SK-N-SH (cell line): ENCODE results near the gene ACSL1. TPM values are rescaled to one million over a fixed set of nuclear protein-coding genes. Genes with fewer than 3 reads are reported as not detected.
"Not testable (repeated sequence)": the region's sequence is repeated elsewhere in the genome, so short reads cannot be mapped to it uniquely, and the experiment has no call there.

Experiments
- CTCF ChIA-PET: fragments of 300-600, 350-600 bp; formaldehyde crosslinking; extraction: SDS; loops from one replicate; lab custom pipeline; 2021; lab: Yijun Ruan, JAX
- POLR2A ChIA-PET: fragments of 350-600 bp; sonication (Branson Sonifier 250); formaldehyde crosslinking; extraction: SDS; loops from one replicate; lab custom pipeline; 2020; ENCODE audit warnings: antibody characterized with exemption, inconsistent platforms; lab: Yijun Ruan, JAX
- DNase-seq: peaks from one replicate; pipeline ENCODE4 v3.0.0; 2012
- H2AFZ ChIP-seq: fragments of 200-600 bp; sonication (generic); 2 replicates; pipeline ENCODE4 v1.8.1; 2016; ENCODE audit warnings: antibody characterized with exemption, mild to moderate bottlenecking, low read depth
- H3F3A ChIP-seq: fragments of 200-600 bp; sonication (generic); replicated peaks from 2 replicates; pipeline ENCODE3; 2016; ENCODE audit warnings: antibody characterized with exemption, mild to moderate bottlenecking; ENCODE audit not compliant: insufficient read depth
- H3K27ac ChIP-seq, 2 experiments: fragments of 200-500 bp in 1 of 2; fragments of 200-600 bp in 1 of 2; sonication (Bioruptor generic) in 1 of 2; sonication (generic), shearing (Covaris generic) in 1 of 2; 2 replicates each; pipeline versions ENCODE4 v1.5.1 to v1.6.1; 2014 to 2016; ENCODE audit warnings: low read depth in 2 of 2, inconsistent platforms in 1 of 2, low read length in 1 of 2, mild to moderate bottlenecking in 1 of 2, mixed read lengths in 1 of 2
- H3K27me3 ChIP-seq: fragments of 200-600 bp; sonication (generic), shearing (Covaris generic); 2 replicates; pipeline ENCODE4 v1.6.1; 2016; ENCODE audit warnings: mixed run types; ENCODE audit not compliant: insufficient read depth
- H3K36me3 ChIP-seq, 2 experiments: fragments of 200-500 bp in 1 of 2; fragments of 200-600 bp in 1 of 2; sonication (Bioruptor generic) in 1 of 2; sonication (generic) in 1 of 2; replicated peaks in 1 of 2; 2 replicates each; pipeline versions ENCODE3 to v1.5.1; 2014 to 2016; ENCODE audit warnings: low read length in 1 of 2, mild to moderate bottlenecking in 1 of 2; ENCODE audit not compliant: insufficient read depth in 2 of 2, control insufficient read depth in 1 of 2
- H3K4me1 ChIP-seq, 2 experiments: fragments of 200-500 bp in 1 of 2; fragments of 200-600 bp in 1 of 2; sonication (Bioruptor generic) in 1 of 2; sonication (generic), shearing (Covaris generic) in 1 of 2; 2 replicates each; pipeline versions ENCODE4 v1.5.1 to v1.6.1; 2014 to 2016; ENCODE audit warnings: low read depth in 1 of 2, low read length in 1 of 2, mixed run types in 1 of 2; ENCODE audit not compliant: insufficient read depth in 2 of 2, control insufficient read depth in 1 of 2
- H3K4me2 ChIP-seq: fragments of 200-600 bp; sonication (generic), shearing (Covaris generic); 2 replicates; pipeline ENCODE4 v1.6.1; 2017; ENCODE audit warnings: mixed run types
- H3K4me3 ChIP-seq, 2 experiments: fragments of 200-500 bp in 1 of 2; fragments of 200-600 bp in 1 of 2; sonication (Bioruptor generic) in 1 of 2; sonication (generic), shearing (Covaris generic) in 1 of 2; 2 replicates each; pipeline versions ENCODE4 v1.5.1 to v1.8.1; 2014 to 2016; ENCODE audit warnings: low read depth in 2 of 2, inconsistent platforms in 1 of 2, low read length in 1 of 2, mild to moderate bottlenecking in 1 of 2, mixed read lengths in 1 of 2, moderate library complexity in 1 of 2
- H3K79me2 ChIP-seq: fragments of 200-600 bp; sonication (generic); 2 replicates; pipeline ENCODE4 v1.8.1; 2017; ENCODE audit warnings: mild to moderate bottlenecking; ENCODE audit not compliant: insufficient read depth
- H3K9ac ChIP-seq: fragments of 200-600 bp; sonication (generic); 2 replicates; pipeline ENCODE4 v1.6.1; 2017; ENCODE audit warnings: mixed run types
- H3K9me2 ChIP-seq: fragments of 200-600 bp; sonication (generic); 2 replicates; pipeline ENCODE4 v1.6.1; 2017; ENCODE audit warnings: mixed run types
- H3K9me3 ChIP-seq: fragments of 200-600 bp; sonication (generic); 2 replicates; pipeline ENCODE4 v1.6.1; 2017; ENCODE audit warnings: mixed run types, mild to moderate bottlenecking, moderate library complexity
- H4K20me1 ChIP-seq: fragments of 200-600 bp; sonication (generic); 2 replicates; pipeline ENCODE4 v1.6.1; 2017; ENCODE audit warnings: mild to moderate bottlenecking, mixed run types; ENCODE audit not compliant: insufficient read depth
- ELF1 ChIP-seq: IDR thresholded peaks from 2 replicates; pipeline ENCODE4 v1.4.0; 2012
- EP300 ChIP-seq, 2 experiments: IDR thresholded peaks; 2 replicates each; pipeline versions ENCODE4 v1.4.0 to v1.6.1; 2012; ENCODE audit warnings: borderline replicate concordance in 1 of 2, low read depth in 1 of 2, low read length in 1 of 2
- EZH2phosphoT487 ChIP-seq: fragments of 200-600 bp; sonication (generic); IDR thresholded peaks from 2 replicates; pipeline ENCODE4 v1.6.1; 2017; ENCODE audit warnings: low read depth, mixed run types, mild to moderate bottlenecking, antibody characterized with exemption, moderate library complexity, borderline replicate concordance
- FOSL2 ChIP-seq: IDR thresholded peaks from 2 replicates; pipeline ENCODE4 v1.4.0; 2012; ENCODE audit warnings: low read depth, mild to moderate bottlenecking, moderate library complexity, borderline replicate concordance
- FOXJ3 ChIP-seq: sonication (generic); formaldehyde crosslinking; IDR thresholded peaks from 2 replicates; pipeline ENCODE4 v1.5.1; 2020; ENCODE audit warnings: mild to moderate bottlenecking, missing genetic modification reagents
- FOXM1 ChIP-seq: IDR thresholded peaks from 2 replicates; pipeline ENCODE4 v1.4.0; 2012; ENCODE audit warnings: low read depth, mild to moderate bottlenecking
- MAX ChIP-seq: IDR thresholded peaks from 2 replicates; pipeline ENCODE4 v1.4.0; 2012; ENCODE audit warnings: low read depth
- MEF2A ChIP-seq: IDR thresholded peaks from 2 replicates; pipeline ENCODE4 v1.4.0; 2012; ENCODE audit warnings: low read depth, borderline replicate concordance
- NFIC ChIP-seq: IDR thresholded peaks from 2 replicates; pipeline ENCODE4 v1.4.0; 2012; ENCODE audit warnings: borderline replicate concordance
- POLR2AphosphoS5 ChIP-seq: IDR thresholded peaks from 2 replicates; pipeline ENCODE4 v1.6.1; 2012; ENCODE audit warnings: low read depth, low read length
- RCOR1 ChIP-seq: fragments of 150-350 bp; IDR thresholded peaks from 2 replicates; pipeline ENCODE4 v1.6.1; 2017; ENCODE audit warnings: antibody characterized with exemption, low read length
- RFX5 ChIP-seq: IDR thresholded peaks from 2 replicates; pipeline ENCODE4 v1.6.1; 2012; ENCODE audit warnings: mild to moderate bottlenecking, improper control_type of control experiment, low read length
- RXRA ChIP-seq: IDR thresholded peaks from 2 replicates; pipeline ENCODE4 v1.4.0; 2012; ENCODE audit warnings: low read depth, mild to moderate bottlenecking, borderline replicate concordance
- TCF12 ChIP-seq: IDR thresholded peaks from 2 replicates; pipeline ENCODE4 v1.4.0; 2012
- USF1 ChIP-seq: IDR thresholded peaks from 2 replicates; pipeline ENCODE4 v1.4.0; 2012; ENCODE audit warnings: low read depth, borderline replicate concordance
- WGBS: methylation state at CpG from one replicate; pipeline ENCODE4 v1.1.6; 2017; ENCODE audit warnings: low lambda C conversion rate; 5-methylcytosine and 5-hydroxymethylcytosine counted together
- polyA plus RNA-seq, 3 experiments: library from polyadenylated mRNA; depleted of rRNA; stranded (reverse); fragments of >200 nt; gene quantifications; 2 replicates each; pipeline ENCODE4 v1.2.3, GENCODE V29; 2012

ACSL1 gene
- polyA plus RNA-seq, 1 of the 3 experiments (the other 2 are of a cell fraction), result 7.9 TPM

- Histone ChIP-seq H3K4me3 (no peak overlapping the region), H2AFZ (no peak overlapping the region), H3K9me3 (no peaks in the 10 kb centered on the region), H3K9ac (no peak overlapping the region), H3K4me2 (no peak overlapping the region), H3K79me2 (no peaks in the 10 kb centered on the region), H3K27me3 (peaks cover 4% of the 10 kb centered on the region; the same call in 1 of the 2 replicates), H3K4me1 (no peaks in the 10 kb centered on the region), H3K9me2 (no peaks in the 10 kb centered on the region), H3K36me3 (no peaks in the 10 kb centered on the region), H3K27ac (no peak overlapping the region), H3F3A (no peaks in the 10 kb centered on the region), H4K20me1 (no peaks in the 10 kb centered on the region)
- POLR2A ChIA-PET, result no interaction called here
- TF ChIP-seq NFIC (no peak), USF1 (no peak), EZH2phosphoT487 (no peak)
- no peak for DNase-seq
- CTCF ChIA-PET, result interaction anchor here (0.8 to 1.0 kb wide), 2 partner anchors 11 to 17 kb away, joined by 3 read pairs; no protein-coding TSS in a partner anchor
- 70% methylated on average over 16 of the region's 16 CpGs for WGBS
Measured at GRCh38 chr4:184843984-184844554, 18.3 kb upstream of the ACSL1 start.

GRCh38 chr4:184839075-184839399 lies 13.3 kb upstream of the ACSL1 start:
- H3K79me2 ChIP-seq, H3K27me3 ChIP-seq, H3F3A ChIP-seq, H3K36me3 ChIP-seq, H3K9me3 ChIP-seq, H2AFZ ChIP-seq, H3K4me3 ChIP-seq, DNase-seq, H4K20me1 ChIP-seq, H3K9me2 ChIP-seq, H3K9ac ChIP-seq, POLR2A ChIA-PET, CTCF ChIA-PET, H3K27ac ChIP-seq, H3K4me2 ChIP-seq, H3K4me1 ChIP-seq: not testable (repeated sequence)
- 58% methylated on average over 6 of the region's 6 CpGs for WGBS

- no peak for DNase-seq
- H3K79me2 ChIP-seq, result no peaks in the 10 kb centered on the region
- H3K9me2 ChIP-seq, result no peaks in the 10 kb centered on the region
- H3K9ac ChIP-seq, result no peak overlapping the region
- H4K20me1 ChIP-seq, result no peaks in the 10 kb centered on the region
- no peak overlapping the region for H2AFZ ChIP-seq
- no peaks in the 10 kb centered on the region for H3F3A ChIP-seq
- POLR2A ChIA-PET, result no interaction called here
- H3K4me1 ChIP-seq, result no peaks in the 10 kb centered on the region
- no peak overlapping the region for H3K27ac ChIP-seq
- WGBS, result 69% methylated on average over 11 of the region's 11 CpGs
- CTCF ChIA-PET, result no interaction called here
- H3K4me2 ChIP-seq, result no peak overlapping the region
- H3K36me3 ChIP-seq, result no peaks in the 10 kb centered on the region
- TF ChIP-seq EP300 (IDR thresholded peaks at IDR 0.05; ENCODE audit: borderline replicate concordance in 1 of 2, low read depth in 1 of 2, low read length in 1 of 2), result no peak
- no peak for TF ChIP-seq MAX
- TF ChIP-seq RXRA, result no peak
- TF ChIP-seq TCF12, result no peak
- TF ChIP-seq FOSL2, result no peak
- TF ChIP-seq FOXM1, result no peak
- no peak for TF ChIP-seq EZH2phosphoT487
- no peak for TF ChIP-seq MEF2A
- no peak for TF ChIP-seq FOXJ3
- no peak for TF ChIP-seq RFX5
- no peak for TF ChIP-seq ELF1
- no peak for TF ChIP-seq RCOR1
- no peak for TF ChIP-seq POLR2AphosphoS5
- H3K9me3 ChIP-seq, result no peaks in the 10 kb centered on the region
- no peak overlapping the region for H3K4me3 ChIP-seq
- H3K27me3 ChIP-seq, result peaks cover 4% of the 10 kb centered on the region; the same call in 1 of the 2 replicates
Measured at GRCh38 chr4:184838249-184839074, 12.7 kb upstream of the ACSL1 start.
